Endothelial cell of umbilical vein (primary cell): ENCODE data around the gene COPRS. TPM values are rescaled to one million over a fixed set of nuclear protein-coding genes. Genes with fewer than 3 reads are reported as not detected.

Experiments
- BruUV-seq: library from RNA; stranded (reverse); fragments of 400-500 nt; replicated peaks from 2 replicates; lab custom pipeline; 2021; lab: Mats Ljungman, UMichigan
- CTCF ChIA-PET: fragments of 300-600, 350-600 bp; sonication (Branson Sonifier 250); formaldehyde crosslinking; loops from one replicate; lab custom pipeline; 2021; ENCODE audit warnings: antibody characterized with exemption, inconsistent platforms; lab: Charles Lee
- POLR2A ChIA-PET: fragments of 300-600, 350-600 bp; sonication (Branson Sonifier 250); formaldehyde crosslinking; loops from one replicate; lab custom pipeline; 2021; ENCODE audit warnings: antibody characterized with exemption, inconsistent platforms; lab: Charles Lee
- DNase-seq: peaks from one replicate; pipeline ENCODE4 v3.0.0-alpha.2; 2011; ENCODE audit warnings: low read depth, low spot score
- FAIRE-seq: peaks from 2 replicates; lab custom pipeline; 2011; peaks lifted over from hg19 to GRCh38; lab: Jason Lieb, UNC
- H2AFZ ChIP-seq: 2 replicates; pipeline ENCODE4 v1.6.0; 2012; ENCODE audit warnings: low read depth, low read length, control low read depth, inconsistent platforms
- H3K27ac ChIP-seq: 2 replicates; pipeline ENCODE4 v1.5.1; 2011; ENCODE audit warnings: low read depth, mild to moderate bottlenecking, control low read depth, low read length, moderate library complexity; ENCODE audit not compliant: insufficient read depth
- H3K27me3 ChIP-seq, 2 experiments: 2 replicates each; pipeline versions ENCODE4 v1.6.0 to v1.6.1; 2011; ENCODE audit warnings: low read length in 2 of 2, mixed read lengths in 1 of 2; ENCODE audit not compliant: control insufficient read depth in 2 of 2, insufficient read depth in 2 of 2
- H3K36me3 ChIP-seq, 2 experiments: 2 replicates in 1 of 2; 3 replicates in 1 of 2; pipeline ENCODE4 v1.5.1; 2011; ENCODE audit warnings: low read length in 2 of 2, mild to moderate bottlenecking in 1 of 2, moderate library complexity in 1 of 2; ENCODE audit not compliant: control insufficient read depth in 2 of 2, insufficient read depth in 2 of 2; ENCODE audit errors: extremely low read depth in 1 of 2
- H3K4me1 ChIP-seq: 3 replicates; pipeline ENCODE4 v1.5.1; 2011; ENCODE audit warnings: mild to moderate bottlenecking, low read length; ENCODE audit not compliant: control insufficient read depth, insufficient read depth; ENCODE audit errors: extremely low read depth
- H3K4me2 ChIP-seq: 2 replicates; pipeline ENCODE4 v1.6.1; 2011; ENCODE audit warnings: low read length, control low read depth, mixed read lengths; ENCODE audit not compliant: insufficient read depth
- H3K4me3 ChIP-seq, 3 experiments: fragments of 200-600 bp in 1 of 3; sonication (generic), shearing (Covaris generic) in 1 of 3; replicated peaks in 1 of 3; 2 replicates each; pipeline ENCODE4 v1.5.1; 2011 to 2016; ENCODE audit warnings: control low read depth in 3 of 3, low read length in 3 of 3, mild to moderate bottlenecking in 2 of 3, inconsistent platforms in 1 of 3, low read depth in 1 of 3, moderate library complexity in 1 of 3; ENCODE audit not compliant: insufficient read depth in 1 of 3
- H3K79me2 ChIP-seq: 2 replicates; pipeline ENCODE4 v1.6.0; 2012; ENCODE audit warnings: low read length, inconsistent platforms; ENCODE audit not compliant: control insufficient read depth, insufficient read depth
- H3K9ac ChIP-seq: replicated peaks from 2 replicates; pipeline ENCODE3; 2011; ENCODE audit warnings: low read length, control low read depth; ENCODE audit not compliant: insufficient read depth; ENCODE audit errors: extremely low read depth
- H3K9me1 ChIP-seq: replicated peaks from 3 replicates; pipeline ENCODE4 v1.6.0; 2011; ENCODE audit warnings: mild to moderate bottlenecking, low read length; ENCODE audit not compliant: control insufficient read depth, insufficient read depth; ENCODE audit errors: extremely low read depth
- H3K9me3 ChIP-seq: replicated peaks from 2 replicates; pipeline ENCODE4 v1.5.1; 2012; ENCODE audit warnings: low read length, inconsistent platforms; ENCODE audit not compliant: control insufficient read depth, insufficient read depth
- H4K20me1 ChIP-seq: replicated peaks from 2 replicates; pipeline ENCODE3; 2011; ENCODE audit warnings: mild to moderate bottlenecking, low read length; ENCODE audit not compliant: control insufficient read depth, insufficient read depth; ENCODE audit errors: extremely low read depth
- FOS ChIP-seq: IDR thresholded peaks from 2 replicates; pipeline ENCODE4 v1.6.1; 2011; ENCODE audit warnings: mild to moderate bottlenecking, low read length, moderate library complexity, borderline replicate concordance; ENCODE audit not compliant: insufficient read depth
- GATA2 ChIP-seq: IDR thresholded peaks from 2 replicates; pipeline ENCODE4 v1.7.0; 2011; ENCODE audit warnings: low read depth, mild to moderate bottlenecking, moderate library complexity, mixed read lengths, low read length; ENCODE audit not compliant: insufficient read length, insufficient read depth
- JUN ChIP-seq: IDR thresholded peaks from 2 replicates; pipeline ENCODE4 v1.6.1; 2011; ENCODE audit warnings: borderline replicate concordance, low read depth; ENCODE audit not compliant: insufficient read length, insufficient read depth
- MYC ChIP-seq: IDR thresholded peaks from one replicate; pipeline ENCODE4 v1.6.1; 2011; ENCODE audit warnings: mild to moderate bottlenecking, low read depth, low read length
- POLR2AphosphoS5 ChIP-seq: IDR thresholded peaks from 2 replicates; pipeline ENCODE4 v1.6.1; 2012; ENCODE audit warnings: low read depth, mild to moderate bottlenecking, control low read depth, low read length, moderate library complexity; ENCODE audit not compliant: insufficient read depth
- dilution Hi-C: fragments of 300-500 bp; cut with MboI; formaldehyde crosslinking; loops from one replicate; pipeline ENCODE4 v1.15.0; 2019; ENCODE audit warnings: low sequenced_read_pairs; ENCODE audit not compliant: extremely low pct_ligation_motif_present
- intact Hi-C: fragments of 100-400 bp; cut with micrococcal nuclease; formaldehyde crosslinking; loops from one replicate; pipeline ENCODE4 v1.10.0; 2022
- polyA plus RNA-seq, 4 experiments: library from polyadenylated mRNA; depleted of rRNA in 3 of 4; stranded (reverse) in 3 of 4; unstranded in 1 of 4; fragments of >200 nt; gene quantifications; 2 replicates each; pipeline versions ENCODE4 v1.2.1 to v1.2.3, GENCODE V29; 2011 to 2012; ENCODE audit warnings: missing spikeins in 1 of 4
- total RNA-seq: library from RNA; stranded (reverse); gene quantifications from 2 replicates; pipeline ENCODE4 v1.2.3, GENCODE V29; 2021
- TF ChIP-seq, protein P1 (sequence below), 2 donors: IDR thresholded peaks; 1 replicate in 1 of 2; 2 replicates in 1 of 2; pipeline ENCODE4 v1.5.1; 2011; ENCODE audit warnings: low read length in 2 of 2, mild to moderate bottlenecking in 2 of 2, moderate library complexity in 2 of 2, control low read depth in 1 of 2, inconsistent platforms in 1 of 2, low read depth in 1 of 2; ENCODE audit not compliant: insufficient read depth in 1 of 2; ENCODE audit errors: extremely low read depth in 1 of 2

COPRS gene
- total and polyA plus RNA-seq, 2 donors (not counting 3 experiments of a cell fraction or from before 2014, with no cell fraction given) = 43.1 to 48.0 TPM

DNA sequence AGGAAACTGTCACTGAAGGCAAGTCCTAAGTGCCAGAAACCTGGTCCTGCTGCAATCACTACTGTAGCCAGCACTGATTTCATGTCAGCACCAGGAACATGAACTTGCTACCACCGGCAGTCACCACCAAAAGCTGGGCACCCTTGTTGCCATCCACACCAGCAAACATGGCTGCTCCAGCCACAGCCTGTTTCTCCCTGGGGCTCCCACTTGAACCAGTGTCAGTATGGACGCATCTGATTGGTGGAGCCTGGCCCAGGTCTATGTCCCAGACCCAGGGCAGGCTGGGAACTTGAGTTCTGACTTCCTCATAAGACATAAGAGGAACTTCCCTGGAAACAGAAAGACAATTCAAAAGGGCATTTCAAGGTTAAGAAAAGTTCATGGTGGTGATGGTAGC, 56.5 kb downstream of the COPRS start:
- DNase-seq = no peak
- POLR2A ChIA-PET = no interaction called here

More for the DNA sequence above, 56.5 kb downstream of the COPRS start:
- H3K27me3 ChIP-seq = peaks cover 3 to 4% of the 10 kb centered on the region in 2 experiments
- H3K9me1 ChIP-seq = no peaks in the 10 kb centered on the region
- no peaks in the 10 kb centered on the region for H3K36me3 ChIP-seq
- H3K4me3 ChIP-seq = no peak overlapping the region
- dilution Hi-C loops = loop anchor here (25.0 kb wide), 1 partner anchor 165 kb away; no protein-coding TSS in a partner anchor
- no peaks in the 10 kb centered on the region for H3K79me2 ChIP-seq
- no peak overlapping the region for H2AFZ ChIP-seq
- H3K27ac ChIP-seq = no peak overlapping the region
- TF ChIP-seq, protein P1, sequence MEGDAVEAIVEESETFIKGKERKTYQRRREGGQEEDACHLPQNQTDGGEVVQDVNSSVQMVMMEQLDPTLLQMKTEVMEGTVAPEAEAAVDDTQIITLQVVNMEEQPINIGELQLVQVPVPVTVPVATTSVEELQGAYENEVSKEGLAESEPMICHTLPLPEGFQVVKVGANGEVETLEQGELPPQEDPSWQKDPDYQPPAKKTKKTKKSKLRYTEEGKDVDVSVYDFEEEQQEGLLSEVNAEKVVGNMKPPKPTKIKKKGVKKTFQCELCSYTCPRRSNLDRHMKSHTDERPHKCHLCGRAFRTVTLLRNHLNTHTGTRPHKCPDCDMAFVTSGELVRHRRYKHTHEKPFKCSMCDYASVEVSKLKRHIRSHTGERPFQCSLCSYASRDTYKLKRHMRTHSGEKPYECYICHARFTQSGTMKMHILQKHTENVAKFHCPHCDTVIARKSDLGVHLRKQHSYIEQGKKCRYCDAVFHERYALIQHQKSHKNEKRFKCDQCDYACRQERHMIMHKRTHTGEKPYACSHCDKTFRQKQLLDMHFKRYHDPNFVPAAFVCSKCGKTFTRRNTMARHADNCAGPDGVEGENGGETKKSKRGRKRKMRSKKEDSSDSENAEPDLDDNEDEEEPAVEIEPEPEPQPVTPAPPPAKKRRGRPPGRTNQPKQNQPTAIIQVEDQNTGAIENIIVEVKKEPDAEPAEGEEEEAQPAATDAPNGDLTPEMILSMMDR (IDR thresholded peaks at IDR 0.05; ENCODE audit: extremely low read depth in 1 of 2, insufficient read depth in 1 of 2, low read depth in 1 of 2, low read length in 2 of 2) = no peak
- TF ChIP-seq POLR2AphosphoS5 (no peak), GATA2 (no peak), JUN (no peak), FOS (no peak), MYC (no peak)
- no peaks in the 10 kb centered on the region for H3K9me3 ChIP-seq
- no peak for FAIRE-seq
- H3K9ac ChIP-seq = no peak overlapping the region
- CTCF ChIA-PET = interaction anchor here (1.3 kb wide), 1 partner anchor 10 kb away, joined by 3 read pairs; no protein-coding TSS in a partner anchor
- H4K20me1 ChIP-seq = no peaks in the 10 kb centered on the region
- no peak overlapping the region for H3K4me2 ChIP-seq
- no TSS peak for BruUV-seq
- intact Hi-C loops = no loop called here
- H3K4me1 ChIP-seq = no peaks in the 10 kb centered on the region

Other genes starting within 250 kb of the COPRS start
- gene UTP6, start 42.5 kb upstream of the COPRS start, total RNA-seq = 68.9 and 77.7 TPM in 2 replicates
- gene UTP6, start 42.5 kb upstream of the COPRS start, polyA plus RNA-seq = 6.5 and 9.4 TPM in 2 replicates
- gene SUZ12, start 77.8 kb upstream of the COPRS start, total RNA-seq = 30.8 and 30.9 TPM in 2 replicates
- gene SUZ12, start 77.8 kb upstream of the COPRS start, polyA plus RNA-seq = 5.7 and 7.8 TPM in 2 replicates
- 19.0 and 22.5 TPM in 2 replicates for gene LRRC37B, start 148.1 kb upstream of the COPRS start, total RNA-seq
- gene LRRC37B, start 148.1 kb upstream of the COPRS start, polyA plus RNA-seq = 10.8 and 12.9 TPM in 2 replicates